DMS79 (cell line): ENCODE measurements around the gene ACSL6.

ENCODE experiments used
- DNase-seq: peaks from one replicate; lab custom pipeline; 2025; lab: John Stamatoyannopoulos, UW

ACSL6 gene

DNA sequence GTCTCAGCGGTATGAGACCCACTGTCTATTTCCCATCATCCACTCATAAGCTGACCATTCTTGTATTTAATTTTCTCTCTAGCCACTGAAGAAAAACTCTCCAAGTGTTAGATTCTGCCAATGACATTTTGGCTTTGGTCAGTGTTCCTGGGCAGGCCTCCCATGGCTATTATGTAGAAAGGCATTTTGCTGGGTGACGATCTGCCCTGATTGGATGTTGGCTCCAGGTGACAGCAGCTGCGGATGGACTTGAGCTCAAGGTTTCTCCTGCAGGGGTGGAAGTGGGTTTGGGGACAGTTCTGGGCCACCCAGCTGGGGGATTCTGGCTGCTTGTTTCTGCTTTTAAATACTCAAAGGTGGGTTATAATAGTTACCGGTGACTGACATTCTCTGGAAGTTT, 31.6 kb downstream of the ACSL6 start:
- DNase-seq, result no peak

DNA sequence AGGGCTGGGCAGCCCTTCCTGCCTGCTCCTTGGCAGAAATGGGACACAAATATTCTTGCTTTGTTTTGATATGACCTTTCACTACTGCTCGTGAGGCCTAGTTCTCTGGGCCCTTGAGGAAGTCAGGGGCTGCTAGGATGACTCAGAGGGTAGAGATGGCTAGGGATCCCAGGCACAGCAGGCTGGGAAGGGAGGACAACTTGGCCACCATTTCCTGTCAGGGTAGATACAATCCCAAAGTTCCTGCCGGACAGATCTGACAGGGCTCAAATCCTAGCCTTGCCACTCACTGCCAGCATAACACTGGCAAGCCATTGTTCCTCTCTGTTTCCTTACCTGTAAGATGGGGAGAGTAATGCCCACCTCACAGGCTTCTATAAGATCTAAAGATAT, 34.2 kb downstream of the ACSL6 start:
- no peak for DNase-seq

DNA sequence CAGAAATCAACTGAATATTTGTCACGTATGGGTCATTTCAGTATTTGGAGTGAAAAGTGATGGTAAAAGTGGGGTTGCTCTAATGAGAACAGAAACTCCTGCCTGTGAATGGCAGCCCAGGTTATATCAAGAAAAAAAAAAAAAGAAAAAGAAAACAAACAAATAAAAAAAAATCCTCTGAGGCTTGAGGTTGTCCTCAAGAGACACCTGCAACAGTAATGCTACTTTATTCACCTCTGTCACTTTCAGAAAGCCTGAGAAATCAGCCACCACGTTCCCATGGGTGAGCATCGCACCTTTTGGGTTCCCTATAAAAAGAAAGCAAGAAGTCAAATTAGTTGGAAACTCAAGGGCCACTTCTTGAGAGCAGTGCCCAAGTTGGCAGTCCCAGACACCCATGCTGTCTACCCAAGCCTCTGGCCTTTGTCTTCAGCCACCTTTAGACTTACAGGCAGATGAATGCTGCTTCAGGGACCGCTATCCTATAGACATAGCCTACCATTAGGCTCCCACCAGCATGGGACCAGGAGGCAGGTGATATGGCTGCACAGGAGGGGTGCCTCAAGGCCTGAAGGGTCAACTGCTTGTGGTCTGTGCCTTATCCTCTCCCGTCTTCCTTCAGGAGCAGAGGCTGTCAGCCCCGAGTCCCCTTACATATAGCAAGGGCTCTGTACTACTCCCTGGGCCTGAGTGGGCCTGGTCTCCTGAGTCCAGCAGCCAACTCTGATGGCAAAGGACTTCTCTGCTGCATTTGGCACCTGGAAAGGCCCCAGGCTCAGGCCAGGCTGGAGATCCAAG, 34.8 kb downstream of the ACSL6 start:
- DNase-seq, result no peak

DNA sequence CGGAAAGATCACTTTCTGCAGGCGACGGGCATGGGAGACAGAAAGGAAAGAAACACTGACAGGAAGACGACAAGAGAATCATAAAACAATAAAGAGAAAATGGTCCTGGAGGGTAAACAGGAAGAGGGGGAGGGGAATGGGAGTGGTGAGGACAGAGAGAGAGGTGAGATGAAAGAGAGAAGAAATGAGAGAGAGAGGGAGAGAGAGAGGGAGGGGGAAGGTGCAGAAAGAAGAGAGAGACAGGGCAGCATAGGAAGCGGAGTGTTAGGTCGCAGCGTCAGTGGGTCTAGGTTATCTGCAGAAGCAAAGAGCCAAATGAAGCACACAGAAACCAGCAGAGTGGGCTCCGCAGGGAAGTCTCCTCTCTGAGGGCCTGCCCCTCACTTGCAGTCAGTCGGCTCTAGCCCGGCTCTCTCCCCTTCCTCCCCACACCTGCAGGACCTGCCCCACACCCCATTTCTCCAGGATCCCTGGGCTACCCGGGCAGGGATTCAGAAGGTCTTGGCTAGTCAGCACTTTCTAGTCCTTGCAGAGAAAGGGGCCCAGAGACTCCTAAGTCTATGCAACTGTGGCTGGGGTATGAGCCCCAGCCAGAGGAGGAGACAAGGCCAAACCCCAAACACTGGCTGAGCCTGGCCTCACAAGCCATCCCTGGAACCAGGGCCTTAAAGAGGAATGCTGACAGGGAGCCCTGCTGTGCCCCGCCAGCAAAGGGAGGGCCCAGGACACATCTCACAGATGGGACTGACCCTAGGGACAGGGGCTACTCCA, 36.3 kb downstream of the ACSL6 start:
- no peak for DNase-seq

DNA sequence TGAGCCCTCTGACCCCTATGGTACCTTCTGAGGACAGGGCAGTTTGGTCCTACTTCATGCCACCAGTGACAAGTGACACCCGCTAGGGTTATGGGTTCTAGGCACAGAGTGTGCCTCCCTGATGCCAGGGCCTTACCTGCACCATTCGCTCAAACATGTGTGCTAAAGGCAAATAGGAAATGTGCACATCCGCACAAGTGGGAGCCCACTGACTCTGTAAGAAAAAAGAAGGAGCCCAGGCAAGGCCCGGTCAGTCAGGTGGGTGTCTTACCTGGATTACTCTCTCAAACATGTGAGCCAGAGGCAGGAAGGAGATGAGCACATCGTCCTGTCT, 36.9 kb downstream of the ACSL6 start:
- DNase-seq, result no peak

DNA sequence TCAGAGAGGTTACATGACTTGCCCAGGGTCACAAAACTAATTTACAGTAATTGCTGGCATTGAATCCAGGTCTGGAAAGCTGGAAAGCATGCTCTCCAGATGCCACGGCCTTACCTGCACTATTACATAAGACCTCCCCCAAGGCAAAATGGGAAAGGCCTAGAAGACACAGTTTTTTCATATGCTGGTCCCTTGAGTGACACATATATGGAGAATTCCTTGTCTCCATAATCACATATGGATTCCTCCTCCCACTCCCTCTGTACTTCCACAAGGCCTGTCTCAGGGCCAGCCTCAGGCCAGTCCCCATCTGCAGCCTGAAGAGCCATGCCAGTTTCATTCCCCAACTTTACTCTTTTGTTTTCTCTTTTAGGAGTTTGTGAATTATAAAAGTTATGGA, 37.4 kb downstream of the ACSL6 start:
- no peak for DNase-seq

DNA sequence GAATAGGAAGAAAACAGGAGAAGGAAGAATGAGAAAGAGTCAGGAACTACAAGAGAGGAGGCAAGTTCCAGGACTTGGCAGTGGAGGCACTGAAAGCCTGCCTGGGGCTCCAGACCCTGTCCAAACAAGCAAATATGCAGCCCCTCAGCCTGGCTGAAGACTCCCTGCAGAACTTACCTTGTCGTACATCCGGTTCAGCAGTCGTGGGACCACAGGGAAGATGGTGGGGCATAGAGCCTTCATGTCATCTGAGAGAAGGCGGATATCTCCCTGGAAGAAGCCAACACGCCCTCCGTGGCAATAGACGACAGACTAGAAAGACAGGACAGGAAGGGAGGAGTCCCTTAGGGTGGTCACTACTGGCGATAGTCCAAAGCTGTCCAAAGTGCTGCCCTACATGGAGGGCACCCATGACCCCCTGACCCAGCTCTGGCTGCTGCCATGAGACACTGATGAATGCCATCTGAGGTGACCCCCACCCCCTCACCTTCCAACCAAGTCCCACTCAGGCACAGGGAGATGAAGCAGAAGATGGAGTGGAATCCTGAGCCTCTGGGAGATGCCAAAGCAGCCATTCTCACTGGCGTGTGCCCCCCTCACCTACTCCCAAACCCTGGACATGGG, 38.3 kb downstream of the ACSL6 start:
- no peak for DNase-seq

DNA sequence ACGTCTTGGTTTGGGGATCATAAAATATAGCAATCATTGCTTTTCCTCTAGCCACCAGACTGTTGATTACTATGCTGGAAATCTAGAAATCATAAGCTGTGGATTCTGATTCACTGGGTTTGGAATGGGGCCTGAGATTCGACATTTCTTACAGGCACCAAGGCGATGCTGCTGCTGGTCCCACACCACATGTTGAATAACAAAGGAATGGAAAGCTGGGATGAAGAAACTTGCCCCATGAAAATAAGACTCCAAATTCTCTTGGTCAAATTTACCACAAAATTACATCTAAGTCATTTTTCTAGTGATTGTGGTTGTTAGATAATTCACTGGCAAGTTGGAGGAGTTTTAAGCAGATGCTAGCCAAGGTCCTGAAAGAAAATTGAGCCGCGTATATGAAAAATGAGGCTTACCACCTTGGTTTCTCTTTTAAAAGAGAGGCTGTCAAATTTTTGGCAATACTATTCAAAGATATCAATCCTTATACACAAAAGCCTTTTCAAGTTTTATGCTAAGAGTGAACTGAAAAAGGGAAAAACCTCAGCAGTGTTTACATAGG, 43.0 kb downstream of the ACSL6 start:
- no peak for DNase-seq

DNA sequence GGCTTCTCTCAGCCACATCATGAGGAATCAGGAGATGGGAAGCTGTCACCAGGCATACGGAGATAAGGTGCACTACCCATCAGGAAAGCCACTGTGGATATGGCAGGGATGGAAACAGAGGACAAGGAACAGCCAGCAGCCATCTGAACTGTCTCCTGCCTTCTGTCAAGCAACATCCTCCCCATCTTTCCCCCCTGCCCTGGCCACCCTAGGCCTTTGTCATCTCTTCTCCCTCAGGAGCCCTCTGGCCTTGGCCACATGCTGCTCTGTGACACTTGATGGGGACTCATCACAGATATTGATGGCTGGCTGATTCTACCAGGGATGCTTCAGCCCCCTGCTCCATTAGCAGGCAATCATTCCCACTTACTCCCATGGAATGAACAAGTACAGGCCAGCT, 44.9 kb downstream of the ACSL6 start:
- no peak for DNase-seq

DNA sequence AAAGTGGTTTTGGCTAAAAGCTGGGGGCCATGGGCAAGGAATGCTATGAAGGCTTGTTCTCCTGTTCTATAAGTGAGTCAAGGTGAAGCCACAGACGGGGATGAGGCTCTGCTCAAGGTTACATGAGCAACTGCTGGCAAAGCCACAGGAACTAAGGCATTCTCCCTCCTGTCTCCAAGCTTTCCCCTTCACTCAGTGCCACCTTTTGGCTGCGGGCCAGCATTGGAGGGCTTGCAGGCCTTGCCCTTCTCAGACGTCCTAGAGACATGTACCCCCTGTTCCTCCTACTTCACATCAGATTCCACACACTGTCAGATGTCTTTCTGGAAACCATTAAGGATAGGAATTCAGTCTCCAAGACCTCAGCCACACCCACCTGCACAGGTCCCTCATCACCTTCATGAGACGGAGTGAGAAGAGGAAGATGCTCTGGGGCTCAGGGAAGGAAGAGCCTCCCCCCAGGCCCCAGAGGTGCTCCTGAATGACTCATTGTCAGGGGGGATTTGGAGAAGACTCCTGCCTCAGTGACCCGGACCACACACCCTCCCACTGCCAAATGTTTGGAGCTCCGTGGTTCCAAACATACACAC, 45.5 kb downstream of the ACSL6 start:
- no peak for DNase-seq

DNA sequence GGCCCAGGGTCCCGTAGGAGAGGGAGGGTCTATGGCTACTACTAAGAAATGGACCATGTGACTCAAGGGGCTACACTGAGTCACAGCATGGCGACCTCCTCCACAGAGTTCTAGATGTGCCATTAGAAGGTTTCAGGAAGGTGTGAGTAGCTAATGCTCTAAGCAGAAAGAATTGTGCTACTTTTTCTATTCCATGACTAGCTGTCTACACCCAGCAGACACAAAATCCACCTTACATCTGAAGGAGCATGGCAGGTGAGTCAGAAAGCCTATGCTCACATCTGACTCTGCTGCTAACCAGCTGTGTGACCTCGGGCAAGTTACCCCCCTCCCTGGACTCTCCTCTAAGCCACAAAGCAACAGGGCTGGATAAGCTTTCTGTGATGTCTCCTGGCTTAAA, 51.6 kb downstream of the ACSL6 start:
- no peak for DNase-seq

DNA sequence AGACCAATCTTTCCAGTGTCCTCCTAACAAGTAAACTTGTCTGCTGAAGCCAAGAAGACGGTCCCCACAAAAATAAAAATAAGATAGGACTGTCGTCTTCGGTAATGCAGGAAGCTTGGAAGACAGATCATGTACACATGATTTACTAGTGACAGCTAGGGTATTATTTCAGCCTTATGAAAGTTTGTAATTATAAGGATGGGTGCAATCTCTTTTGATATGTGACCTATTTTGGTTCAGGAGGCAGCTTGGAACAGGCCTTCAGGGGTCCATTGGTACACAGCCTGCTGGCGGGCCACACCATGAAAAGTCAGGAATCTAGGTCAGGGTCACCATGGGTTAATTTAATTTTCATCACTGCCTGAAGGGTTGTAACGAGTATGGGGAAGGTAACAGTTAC, 52.3 kb downstream of the ACSL6 start:
- no peak for DNase-seq

DNA sequence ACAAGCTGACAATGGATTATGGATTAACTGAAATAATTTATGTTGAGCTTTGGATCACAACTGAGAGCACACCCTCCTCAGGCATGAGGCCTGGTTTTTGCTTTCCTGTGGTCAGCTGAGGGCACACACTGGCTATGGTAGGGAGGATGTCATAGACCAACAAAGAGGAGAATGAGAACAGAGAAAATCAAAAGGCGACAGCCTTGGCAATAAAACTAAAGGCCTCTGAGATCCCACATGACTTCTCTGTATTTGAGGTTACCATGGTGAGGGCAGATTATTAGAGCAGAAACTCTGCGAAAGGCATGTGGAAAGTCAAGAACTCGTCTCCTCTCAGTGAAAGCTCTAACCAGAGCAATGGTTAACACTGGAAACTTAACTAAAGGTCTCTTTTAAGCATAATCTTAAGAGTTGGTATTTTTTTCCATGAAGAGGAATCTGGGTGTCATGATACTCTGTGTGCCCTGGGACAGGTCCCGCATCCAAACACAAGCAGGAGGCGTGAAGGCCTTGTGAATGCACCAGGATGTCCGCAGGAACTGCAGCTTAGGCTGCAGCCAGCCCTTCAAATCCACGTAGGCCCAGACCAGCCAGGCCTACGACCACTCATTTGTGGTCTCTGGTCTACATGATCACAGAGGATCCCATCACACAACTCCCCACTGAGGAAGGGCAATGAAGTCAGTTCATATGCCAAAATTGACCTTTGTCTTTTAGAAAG, 53.6 kb downstream of the ACSL6 start:
- DNase-seq, result no peak

DNA sequence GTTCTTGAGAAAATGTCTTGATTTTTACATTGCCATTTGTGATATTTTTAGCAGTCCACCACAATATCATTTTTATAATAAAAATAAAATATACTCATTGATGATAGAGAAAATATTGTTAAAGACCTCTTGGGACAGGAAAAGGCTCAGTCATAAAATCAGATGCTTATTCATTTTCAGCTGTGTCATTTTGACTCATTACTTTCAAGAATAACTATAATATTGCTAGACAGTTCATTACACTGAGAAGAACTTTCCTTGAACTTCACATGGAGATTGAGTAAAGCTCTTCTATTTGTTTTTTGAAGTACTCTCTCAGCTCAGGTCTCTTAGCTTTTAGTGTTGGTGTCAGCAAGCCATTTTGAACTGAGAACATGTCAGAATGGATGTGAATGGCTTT, 57.5 kb downstream of the ACSL6 start:
- no peak for DNase-seq

DNA sequence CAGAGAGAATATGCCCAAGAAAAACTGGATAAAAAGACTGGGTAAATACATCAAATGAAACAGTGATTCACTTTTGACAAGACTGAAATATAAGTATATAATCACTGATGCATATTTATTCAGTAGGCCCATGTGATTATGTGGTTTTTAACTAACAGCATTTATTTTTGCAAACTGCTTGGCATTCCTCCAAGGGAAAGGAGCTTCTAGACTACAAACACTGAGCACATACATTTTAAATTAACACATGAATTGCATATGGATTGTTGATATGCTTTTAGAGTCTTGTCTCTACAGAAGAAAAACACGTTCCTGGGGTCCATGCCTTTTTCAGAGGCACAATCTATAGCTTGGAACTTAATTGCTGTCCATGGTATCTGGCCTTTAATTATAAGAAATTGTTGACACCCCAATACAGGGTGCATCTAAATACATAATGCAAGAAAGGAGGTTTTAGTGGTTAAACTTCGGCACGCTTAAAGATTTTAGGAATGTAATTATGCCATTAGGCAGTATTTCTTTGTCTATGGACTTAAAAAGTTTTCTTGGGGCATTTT, 59.1 kb downstream of the ACSL6 start:
- DNase-seq, result no peak

DNA sequence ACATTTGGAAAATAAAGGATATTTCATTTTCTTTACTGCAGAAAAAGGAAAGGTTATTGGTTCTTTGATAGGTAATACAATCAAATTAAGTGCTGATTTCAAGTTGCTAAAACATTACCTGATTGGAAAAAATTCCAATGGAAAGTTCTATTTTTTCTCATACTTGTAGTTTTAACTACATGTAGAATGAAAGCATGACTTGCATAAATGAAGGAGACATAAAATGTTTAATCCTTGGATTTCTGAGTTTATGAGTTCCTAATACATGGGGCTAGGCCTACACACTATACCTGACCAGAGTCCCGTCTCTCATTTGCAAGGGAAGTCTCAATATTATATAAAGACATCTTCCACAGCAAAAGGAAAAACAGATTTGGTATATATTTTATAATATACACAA, 60.8 kb downstream of the ACSL6 start:
- DNase-seq, result no peak

DNA sequence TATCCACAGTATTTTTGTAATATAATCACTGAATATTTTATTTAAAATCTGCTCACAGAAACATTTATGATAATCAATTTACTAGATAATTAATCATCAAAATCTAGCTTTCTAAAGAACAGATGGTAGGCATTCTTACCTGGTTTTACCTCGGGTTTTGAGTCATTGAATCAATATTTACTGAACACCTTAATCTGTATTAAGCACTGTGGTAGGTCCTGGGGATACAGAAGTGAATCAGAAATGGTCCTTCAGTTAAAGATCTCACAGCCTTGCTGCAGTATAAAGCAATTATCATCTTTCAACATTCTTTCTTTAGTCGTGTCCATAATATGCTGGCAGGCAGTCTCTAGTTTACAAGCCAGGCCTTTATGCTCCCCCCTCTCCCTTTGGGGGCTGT, 64.0 kb downstream of the ACSL6 start:
- DNase-seq, result no peak

DNA sequence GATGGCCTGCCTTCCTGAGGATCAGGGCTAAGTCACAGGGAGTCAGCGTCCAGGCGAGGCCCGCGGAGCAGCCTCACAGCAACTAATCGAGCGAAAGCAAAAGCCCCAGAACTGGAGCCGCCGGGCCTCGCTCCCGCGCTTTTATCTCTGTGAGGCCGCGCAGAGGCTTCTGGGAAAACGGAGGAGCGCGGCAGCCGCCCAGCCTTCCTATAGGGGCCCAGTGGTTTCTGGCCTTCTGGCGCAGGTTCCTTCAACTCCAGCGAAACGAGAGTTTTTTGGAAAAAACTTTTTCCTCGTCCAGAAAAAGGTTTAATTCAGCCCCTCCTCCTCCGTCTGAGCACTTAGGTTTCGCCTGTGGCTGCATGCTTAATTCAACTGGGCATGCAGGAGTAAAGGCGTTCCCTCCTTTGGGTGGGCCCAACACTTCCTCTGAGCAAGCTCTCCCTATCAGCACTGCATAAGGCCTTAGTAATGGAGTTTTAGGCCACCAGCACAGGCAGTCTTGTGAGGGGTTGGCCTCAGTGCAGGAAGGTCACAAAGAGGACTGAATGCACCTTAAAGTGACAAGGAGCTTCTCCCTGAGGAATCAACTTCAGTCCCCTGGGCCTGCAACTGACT, 65.8 kb downstream of the ACSL6 start, which contains the start of gene MEIKIN:
TSS of gene MEIKIN (minus strand) at position 113 of the 618 bp plus-strand sequence. CDS start 158 bp downstream, outside the sequence.
- DNase-seq, result no peak

DNA sequence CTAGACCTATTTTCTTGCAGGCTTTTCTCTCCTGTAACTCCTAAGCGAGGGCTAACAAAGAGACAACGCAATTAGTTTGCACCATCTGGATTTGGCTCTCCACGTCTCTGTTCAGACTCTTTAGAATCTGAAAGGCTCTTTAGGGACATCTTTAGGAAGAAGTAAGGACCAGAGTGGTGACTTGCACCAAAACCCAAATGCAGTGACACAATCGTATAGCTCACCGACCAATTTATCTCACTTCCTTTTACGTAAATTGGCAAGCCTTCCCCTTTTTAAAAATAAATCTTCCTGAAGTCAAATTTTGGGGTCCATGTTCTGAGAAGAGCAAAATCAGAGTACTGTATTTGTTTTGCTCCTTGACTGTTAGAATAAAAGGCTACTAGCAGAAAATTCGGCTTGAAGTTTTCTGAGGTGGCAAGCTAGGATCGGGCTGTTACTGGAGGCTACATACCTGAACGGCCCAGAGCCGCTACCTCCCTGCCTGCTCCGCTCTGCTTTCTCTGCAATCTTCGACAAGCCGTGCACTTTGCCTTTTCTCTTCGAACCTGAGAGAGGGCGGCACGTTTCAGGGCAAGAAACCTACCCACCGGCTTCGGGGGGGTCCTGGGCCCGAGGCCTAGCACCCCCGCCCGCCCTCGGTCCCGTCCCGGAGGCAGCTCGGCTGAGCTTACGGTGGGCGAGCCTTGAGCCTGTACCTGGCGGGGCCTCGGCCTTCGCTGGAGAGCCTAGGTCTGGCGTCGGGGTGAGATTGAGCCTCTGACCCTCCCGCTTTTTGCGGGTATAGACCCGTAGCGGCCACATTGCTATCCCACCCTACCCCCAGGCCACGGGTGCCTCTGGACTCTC, 66.5 kb downstream of the ACSL6 start:
- DNase-seq, result no peak

DNA sequence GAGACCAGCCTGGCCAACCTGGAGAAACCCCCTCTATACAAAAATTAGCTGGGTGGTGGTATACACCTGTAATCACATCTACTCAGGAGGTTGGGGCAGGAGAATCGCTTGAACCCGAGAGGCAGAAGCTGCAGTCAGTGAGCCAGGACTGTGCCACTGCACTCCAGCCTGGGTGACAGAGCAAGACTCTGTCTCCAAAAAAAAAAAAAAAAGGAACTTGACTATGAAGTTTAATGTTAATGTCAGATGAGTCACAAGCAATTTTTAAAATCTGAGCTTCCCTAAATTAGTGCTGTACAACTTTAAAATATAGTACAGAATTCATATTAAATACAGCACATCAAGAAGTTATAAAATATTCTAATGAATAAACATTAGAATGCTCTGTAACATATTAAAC, 67.5 kb downstream of the ACSL6 start:
- no peak for DNase-seq
